Stimulated activated CD8-positive, alpha-beta memory T cell treated with anti-CD3 and anti-CD28 coated beads, Interleukin-12 subunit alpha, Interleukin-12 subunit beta, amount 100 ng/mL, for 24 hours (primary cell): ENCODE measurements around the gene TSPAN32.
A peak's percentile ranks its signal among the peaks of the same experiment; 100 is the strongest.

ENCODE experiments used
- DNase-seq: peaks from one replicate; pipeline ENCODE4 v3.0.0-alpha.2; 2020; ENCODE audit errors: extremely low read depth

The TSPAN32 gene

GRCh38 chr11:2266586-2267305 is 35.1 kb upstream of the TSPAN32 start:
- DNase-seq = no peak

GRCh38 chr11:2267306-2267850 is 34.4 kb upstream of the TSPAN32 start:
- DNase-seq = no peak

- DNase-seq = no peak
These were observed 33.7 kb upstream of the TSPAN32 start for GRCh38 chr11:2267851-2268728.

DNA sequence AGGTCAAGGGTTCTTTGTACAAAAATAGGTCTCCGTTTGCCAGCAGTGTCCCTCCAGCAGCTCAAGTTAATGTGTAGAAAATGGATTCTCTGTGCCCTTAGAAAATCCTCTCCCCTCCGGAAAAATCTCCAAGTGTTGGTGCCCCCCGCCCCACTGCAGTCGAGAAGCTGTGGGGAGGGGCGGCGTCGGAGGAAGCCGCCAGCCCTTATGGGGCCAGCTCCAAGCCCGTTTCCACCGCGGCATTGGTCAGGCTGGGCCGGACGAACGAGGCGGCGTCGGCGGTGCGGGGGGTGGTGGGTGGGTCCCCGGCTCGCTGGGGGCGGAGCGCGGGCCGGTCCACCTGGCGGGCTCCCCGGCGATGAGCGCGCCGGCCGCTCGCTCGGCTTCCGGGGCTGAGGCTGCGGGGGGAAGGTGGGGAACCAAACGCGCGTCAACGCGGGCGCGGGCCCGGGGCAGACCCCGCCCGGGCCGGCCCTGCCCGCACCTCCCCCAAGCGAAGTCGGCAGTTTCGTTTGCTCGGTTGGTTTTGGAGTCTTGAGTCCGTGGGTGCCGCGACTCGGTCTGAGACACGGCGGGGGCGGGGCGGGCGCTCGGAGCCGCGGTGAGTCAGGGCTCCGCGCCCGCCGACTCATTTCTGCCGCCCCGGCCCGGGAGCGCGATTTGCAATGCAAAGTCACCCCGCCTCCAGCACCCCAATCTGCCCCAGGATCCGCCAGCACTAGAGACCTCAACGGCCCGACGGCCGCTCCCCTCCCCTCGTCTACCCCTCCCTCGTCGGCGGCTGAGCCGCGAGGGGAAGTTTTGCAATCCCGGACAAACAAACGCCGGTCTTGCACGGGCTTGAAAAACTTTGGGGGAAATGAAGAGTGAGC is 32.8 kb upstream of the TSPAN32 start:
- DNase-seq = peak; percentile 60

DNA sequence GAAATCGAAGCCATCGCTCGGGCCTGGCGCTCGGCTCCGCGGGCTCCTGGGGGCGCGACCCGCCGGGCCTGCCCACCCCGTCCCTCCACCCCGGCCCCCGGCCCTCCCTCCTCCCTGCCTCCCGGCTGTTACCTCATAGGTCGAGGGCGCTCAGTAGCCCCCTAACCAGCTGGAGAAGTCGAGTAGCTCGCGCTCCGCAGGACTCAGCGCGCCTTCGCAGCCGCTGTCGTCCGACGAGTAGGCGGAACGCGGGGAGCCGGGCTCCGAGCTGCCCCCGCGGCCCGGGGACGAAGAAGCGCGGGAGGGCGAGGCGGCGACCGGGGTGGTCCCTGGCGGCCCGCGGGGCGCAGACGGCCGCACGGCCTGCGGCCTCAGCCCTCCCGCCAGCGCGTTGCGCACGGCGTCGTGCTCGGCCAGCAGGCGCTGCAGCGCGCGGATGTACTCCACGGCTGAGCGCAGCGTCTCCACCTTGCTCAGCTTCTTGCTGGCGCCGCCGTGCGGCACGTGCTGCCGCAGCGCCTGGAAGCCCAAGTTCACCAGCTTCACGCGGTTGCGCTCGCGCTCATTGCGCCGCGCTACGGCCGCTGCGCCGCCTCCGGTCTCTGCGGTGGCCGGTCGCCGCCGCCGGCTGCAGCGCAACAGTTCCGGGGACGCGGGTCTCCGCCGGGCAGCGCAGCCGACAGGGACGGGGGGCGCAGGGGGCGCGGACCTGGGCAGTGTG is 32.1 kb upstream of the TSPAN32 start:
- no peak for DNase-seq

DNA sequence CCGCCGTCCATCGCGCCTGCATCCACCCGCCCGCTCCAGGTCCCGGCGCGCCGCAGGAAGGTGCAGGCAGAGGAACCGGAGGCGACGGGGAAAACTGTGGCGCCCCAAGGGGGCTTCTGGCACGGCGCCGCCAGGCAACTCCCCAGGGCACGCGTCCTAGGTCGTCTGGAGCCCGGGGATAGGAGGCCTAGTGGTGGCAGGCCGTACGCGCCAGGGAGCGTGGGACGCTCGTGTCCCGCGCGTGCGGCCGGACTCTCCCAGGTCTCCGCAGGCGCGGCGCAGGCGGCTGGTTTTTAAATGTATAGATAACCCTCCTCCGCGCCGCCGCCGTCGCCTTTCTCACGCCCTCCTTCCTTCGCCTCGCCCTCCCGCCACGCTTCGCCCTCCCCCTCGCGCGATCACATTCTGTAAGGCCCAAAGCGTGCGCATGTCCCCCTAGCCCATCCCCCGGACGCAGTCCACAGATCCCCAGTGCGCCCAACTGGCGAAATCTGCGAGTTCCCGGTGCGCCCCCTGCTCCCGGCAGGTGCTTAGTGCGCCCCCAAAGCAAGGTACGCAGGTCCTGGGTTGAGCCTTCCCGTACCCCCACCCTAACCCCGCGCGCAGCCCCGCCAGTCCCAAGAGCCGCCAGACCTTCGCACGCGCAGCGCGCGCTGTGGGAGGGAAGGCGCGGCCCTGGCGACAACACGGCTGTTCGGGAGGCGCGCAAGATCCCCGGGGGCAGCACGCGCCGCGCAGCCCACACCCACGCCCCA is 31.3 kb upstream of the TSPAN32 start, which contains the start of gene ASCL2:
TSS of gene ASCL2 (minus strand) at position 267 of the 755 bp plus-strand sequence. CDS start at position 11, 256 bp downstream.
- DNase-seq = no peak

GRCh38 chr11:2271077-2271326 is 30.8 kb upstream of the TSPAN32 start:
- no peak for DNase-seq

GRCh38 chr11:2271327-2272227 is 30.2 kb upstream of the TSPAN32 start:
- no peak for DNase-seq

DNA sequence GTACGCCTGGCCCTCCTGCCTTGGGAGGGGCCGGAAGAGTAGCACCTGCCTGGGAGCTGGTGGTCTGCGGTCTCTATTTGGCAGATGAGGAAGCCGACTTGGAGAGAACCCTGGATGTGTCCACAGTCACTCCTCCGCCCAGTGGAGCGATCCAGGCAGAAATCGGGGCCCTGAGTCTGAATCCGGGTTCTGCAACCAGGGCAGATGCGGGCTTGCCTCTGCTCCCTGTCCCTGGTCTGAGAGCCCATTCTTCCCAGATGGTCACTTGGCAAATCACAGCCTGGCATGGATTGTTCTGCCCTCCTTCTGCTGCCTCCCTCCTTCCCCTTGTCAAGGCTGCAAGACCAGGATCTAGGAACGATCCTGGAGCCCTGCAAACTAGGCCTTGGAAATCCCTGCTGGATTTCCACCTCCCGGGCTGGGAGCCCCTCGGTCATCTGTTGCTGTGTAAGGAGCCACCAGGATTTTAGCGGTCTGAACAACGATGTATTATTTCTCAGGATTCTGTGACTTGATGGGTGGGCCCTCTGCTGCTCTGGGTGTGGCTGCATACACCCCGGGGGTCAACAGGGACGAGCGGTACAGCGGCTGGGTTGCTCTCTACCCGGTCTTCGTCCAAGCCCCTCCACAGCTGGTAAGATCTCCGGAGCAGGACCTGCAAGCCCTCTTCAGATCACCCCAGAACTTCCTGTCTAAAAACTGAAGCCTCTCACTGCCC is 29.4 kb upstream of the TSPAN32 start:
- DNase-seq = no peak

DNA sequence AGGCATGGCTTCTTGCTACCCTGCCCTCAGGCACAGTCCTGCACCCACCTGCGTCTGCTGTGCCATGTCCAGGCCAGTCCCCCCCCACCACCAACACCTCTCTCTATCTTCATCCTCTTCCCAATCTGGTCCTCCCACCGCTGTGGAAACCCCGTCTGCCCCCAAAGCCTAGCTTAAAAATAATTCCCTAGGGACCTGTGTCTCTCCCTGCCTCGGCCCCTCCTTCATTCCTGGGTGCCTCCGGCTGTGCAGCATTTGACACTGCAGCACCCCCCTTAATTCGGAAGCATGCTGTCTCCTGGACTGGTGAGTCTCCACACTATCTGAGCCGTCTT is 28.9 kb upstream of the TSPAN32 start:
- no peak for DNase-seq

DNA sequence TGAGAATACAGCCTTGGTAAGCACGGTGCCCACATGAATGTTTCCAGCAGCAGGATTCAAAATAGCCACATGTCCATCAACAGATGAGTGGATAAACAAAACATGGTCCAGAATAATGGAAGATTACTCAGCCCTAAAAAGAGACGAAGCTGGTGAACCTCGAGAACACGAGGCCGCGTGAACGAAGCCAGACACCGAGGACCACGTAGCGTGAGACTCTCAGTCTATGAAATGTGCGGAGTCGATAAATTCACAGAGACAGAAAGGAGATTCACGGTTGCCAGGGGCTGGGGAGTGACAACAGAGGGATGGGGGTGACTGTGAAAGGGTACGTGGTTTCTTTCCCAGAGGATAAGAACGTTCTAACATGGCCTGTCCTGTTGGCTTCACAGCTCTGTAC is 28.5 kb upstream of the TSPAN32 start:
- no peak for DNase-seq

- DNase-seq = no peak
These were observed 28.0 kb upstream of the TSPAN32 start for GRCh38 chr11:2273771-2274170.

- no peak for DNase-seq
These were observed 26.2 kb upstream of the TSPAN32 start for GRCh38 chr11:2275334-2276279.

GRCh38 chr11:2276280-2277007 is 25.4 kb upstream of the TSPAN32 start:
- DNase-seq = no peak

GRCh38 chr11:2277008-2277346 is 24.8 kb upstream of the TSPAN32 start:
- no peak for DNase-seq

DNA sequence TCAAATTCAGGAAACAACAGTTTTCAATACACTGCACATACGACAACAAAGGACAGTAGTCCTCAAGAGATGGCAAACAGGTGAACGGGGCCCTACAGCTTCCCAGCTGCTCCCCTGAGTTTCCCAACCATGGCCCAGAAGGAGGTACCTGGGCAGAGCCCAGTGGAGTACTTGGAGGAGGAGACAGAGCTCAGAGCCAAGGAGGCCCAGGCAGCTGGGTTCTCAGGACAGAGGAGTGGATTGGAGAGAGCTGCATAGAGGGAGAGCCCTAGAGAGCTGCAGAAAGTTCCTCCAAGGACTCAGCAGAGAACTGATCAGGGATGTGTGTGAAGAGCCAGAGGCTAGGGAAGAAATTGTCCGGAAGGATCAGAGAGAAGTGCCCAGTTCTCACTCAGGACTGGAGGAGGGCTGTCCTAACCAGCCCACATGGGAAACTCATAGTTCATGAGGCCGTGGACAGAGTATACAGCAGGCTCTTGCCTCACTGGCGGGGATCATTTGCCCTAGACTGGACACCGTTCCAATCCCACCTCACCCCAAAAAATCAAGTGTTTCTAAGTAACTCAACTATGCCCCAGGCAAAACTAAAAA is 23.8 kb upstream of the TSPAN32 start:
- DNase-seq = no peak

DNA sequence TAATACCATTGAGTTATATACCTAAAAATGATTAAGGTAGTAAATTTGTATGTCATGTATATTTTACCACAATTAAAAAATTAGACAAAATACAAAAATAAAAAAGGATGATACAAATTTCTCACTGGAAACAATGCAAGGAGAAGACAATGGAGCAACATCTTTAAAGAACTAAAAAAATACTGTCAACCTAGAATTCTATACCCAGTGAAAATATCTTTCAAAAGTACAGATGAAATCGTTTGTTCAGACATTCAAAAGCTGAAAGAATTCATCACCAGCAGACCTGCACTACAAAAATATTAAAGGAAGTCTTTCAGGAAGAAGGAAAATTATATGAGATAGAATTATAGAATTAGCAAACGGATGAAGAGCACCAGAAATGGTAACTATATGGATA is 21.6 kb upstream of the TSPAN32 start:
- no peak for DNase-seq
